Measurements from ENCODE around the gene USP36.

- TF ChIP-seq POLR2AphosphoS5 (IDR thresholded peaks at IDR 0.05), result no peak
- TF ChIP-seq CTCF (IDR thresholded peaks at IDR 0.05), result peak in 2 of 3 donors; percentile 30 to 32
- TF ChIP-seq POLR2A (IDR thresholded peaks at IDR 0.05), result no peak
Measured at GRCh38 chr17:78798695-78799559, 41.7 kb downstream of the USP36 start.

Data from breast epithelium (tissue), 3 donors.